PC-9 (cell line): ENCODE results near the gene MUSTN1.

ENCODE experiments used
- EZH2 ChIP-seq: fragments of 200-600 bp; sonication (generic); IDR thresholded peaks from 2 replicates; pipeline ENCODE4 v1.8.0; 2017; ENCODE audit warnings: antibody characterized with exemption, low read depth
- TF ChIP-seq, protein P1 (sequence below): fragments of 200-600 bp; sonication (generic); conservative IDR thresholded peaks from 2 replicates; pipeline ENCODE4 v1.6.1; 2017; ENCODE audit warnings: mixed run types, antibody characterized with exemption, mild to moderate bottlenecking, moderate library complexity

DNA sequence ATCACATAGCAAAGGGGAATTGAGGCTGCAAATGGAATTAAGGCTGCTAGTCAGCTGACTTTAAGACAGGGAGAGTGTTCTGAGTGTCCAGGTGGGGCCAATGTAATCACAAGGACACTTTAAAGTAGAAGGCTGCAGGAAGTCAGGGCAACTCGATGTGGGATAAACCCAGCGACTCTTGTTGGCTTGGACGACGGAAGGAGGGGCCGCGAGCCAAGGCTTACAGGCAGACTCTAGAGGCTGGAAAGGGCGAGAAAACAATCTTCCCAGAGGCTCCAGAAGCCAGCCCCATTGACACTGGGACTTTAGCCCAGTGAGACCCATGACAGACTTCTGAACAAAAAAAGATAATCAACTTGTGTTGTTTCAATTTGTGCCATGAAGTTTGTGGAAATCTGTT is 12.9 kb upstream of the MUSTN1 start:
- TF ChIP-seq, protein P1, sequence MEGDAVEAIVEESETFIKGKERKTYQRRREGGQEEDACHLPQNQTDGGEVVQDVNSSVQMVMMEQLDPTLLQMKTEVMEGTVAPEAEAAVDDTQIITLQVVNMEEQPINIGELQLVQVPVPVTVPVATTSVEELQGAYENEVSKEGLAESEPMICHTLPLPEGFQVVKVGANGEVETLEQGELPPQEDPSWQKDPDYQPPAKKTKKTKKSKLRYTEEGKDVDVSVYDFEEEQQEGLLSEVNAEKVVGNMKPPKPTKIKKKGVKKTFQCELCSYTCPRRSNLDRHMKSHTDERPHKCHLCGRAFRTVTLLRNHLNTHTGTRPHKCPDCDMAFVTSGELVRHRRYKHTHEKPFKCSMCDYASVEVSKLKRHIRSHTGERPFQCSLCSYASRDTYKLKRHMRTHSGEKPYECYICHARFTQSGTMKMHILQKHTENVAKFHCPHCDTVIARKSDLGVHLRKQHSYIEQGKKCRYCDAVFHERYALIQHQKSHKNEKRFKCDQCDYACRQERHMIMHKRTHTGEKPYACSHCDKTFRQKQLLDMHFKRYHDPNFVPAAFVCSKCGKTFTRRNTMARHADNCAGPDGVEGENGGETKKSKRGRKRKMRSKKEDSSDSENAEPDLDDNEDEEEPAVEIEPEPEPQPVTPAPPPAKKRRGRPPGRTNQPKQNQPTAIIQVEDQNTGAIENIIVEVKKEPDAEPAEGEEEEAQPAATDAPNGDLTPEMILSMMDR: no peak
- no peak for TF ChIP-seq EZH2
